ENCODE measurements around the gene HNRNPAB. TPM values are rescaled to one million over a fixed set of nuclear protein-coding genes. Genes with fewer than 3 reads are reported as not detected.

The HNRNPAB gene
- total RNA-seq, 2 experiments from 2014 or later, result 258 to 336 TPM

Other genes with a start within 250 kb of the HNRNPAB start
- gene PROP1, start 208.3 kb upstream of the HNRNPAB start, total RNA-seq, result not detected
- 1 to 10 TPM; 3.3 to 3.7 TPM for gene N4BP3, start 91.0 kb upstream of the HNRNPAB start, total RNA-seq
- gene RMND5B, start 73.5 kb upstream of the HNRNPAB start, total RNA-seq, result 10 to 100 TPM; 24.1 to 28.7 TPM
- 100 to 1,000 TPM; 244 TPM for gene NHP2, start 50.6 kb upstream of the HNRNPAB start, total RNA-seq
- not detected for gene GMCL2, start 17.2 kb upstream of the HNRNPAB start, total RNA-seq
- 10 to 100 TPM; 67.2 to 68.4 TPM for gene PHYKPL, start 28.3 kb downstream of the HNRNPAB start, total RNA-seq

Measured in activated CD4-positive, alpha-beta T cell treated with anti-CD3 and anti-CD28 coated beads for 36 hours (primary cell).